BE2C (cell line): Measurements from ENCODE around the gene UTP20.

ENCODE experiments used
- DNase-seq: peaks from one replicate; pipeline ENCODE4 v3.0.0-alpha.2; 2020
- H3K27me3 ChIP-seq: fragments of 250-450 bp; sonication (Bioruptor Pico); 2 replicates; pipeline ENCODE4 v1.5.1; 2020; ENCODE audit warnings: mild to moderate bottlenecking
- H3K36me3 ChIP-seq: fragments of 250-450 bp; sonication (Bioruptor Pico); 2 replicates; pipeline ENCODE4 v1.5.1; 2020; ENCODE audit warnings: mild to moderate bottlenecking
- H3K4me1 ChIP-seq: fragments of 250-450 bp; sonication (Bioruptor Pico); 2 replicates; pipeline ENCODE4 v1.5.1; 2020
- H3K4me3 ChIP-seq: 2 replicates; pipeline ENCODE4 v1.5.1; 2011; ENCODE audit warnings: low read depth, low read length
- H3K9me3 ChIP-seq: fragments of 250-450 bp; sonication (Bioruptor Pico); 2 replicates; pipeline ENCODE4 v1.5.1; 2020
- CTCF ChIP-seq: IDR thresholded peaks from 2 replicates; pipeline ENCODE4 v1.5.1; 2012; ENCODE audit warnings: mild to moderate bottlenecking, low read depth, low read length

Gene UTP20

GRCh38 chr12:101302741-101303140, 22.8 kb downstream of the UTP20 start:
- Histone ChIP-seq H3K36me3 (peaks cover 66% of the 10 kb centered on the region), H3K9me3 (no peaks in the 10 kb centered on the region), H3K4me1 (no peaks in the 10 kb centered on the region; the same call in 1 of the 2 replicates), H3K4me3 (no peak overlapping the region), H3K27me3 (no peaks in the 10 kb centered on the region)
- no peak for TF ChIP-seq CTCF
- DNase-seq = no peak

GRCh38 chr12:101305226-101305779, 25.4 kb downstream of the UTP20 start:
- peaks cover 67% of the 10 kb centered on the region for H3K36me3 ChIP-seq

GRCh38 chr12:101305794-101306193, 25.9 kb downstream of the UTP20 start:
- no peak for DNase-seq
- TF ChIP-seq CTCF = no peak
- peaks cover 66% of the 10 kb centered on the region for H3K36me3 ChIP-seq

More at GRCh38 chr12:101305226-101305779, 25.4 kb downstream of the UTP20 start:
- DNase-seq = no peak
- no peaks in the 10 kb centered on the region for H3K9me3 ChIP-seq
- TF ChIP-seq CTCF = no peak
- no peaks in the 10 kb centered on the region; the same call in 1 of the 2 replicates for H3K4me1 ChIP-seq
- H3K4me3 ChIP-seq = no peak overlapping the region
- no peaks in the 10 kb centered on the region for H3K27me3 ChIP-seq

GRCh38 chr12:101322480-101322879, 42.6 kb downstream of the UTP20 start:
- TF ChIP-seq CTCF = no peak
- H3K36me3 ChIP-seq = peaks cover 44% of the 10 kb centered on the region

More at GRCh38 chr12:101305794-101306193, 25.9 kb downstream of the UTP20 start:
- Histone ChIP-seq H3K4me1 (no peaks in the 10 kb centered on the region; the same call in 1 of the 2 replicates), H3K27me3 (no peaks in the 10 kb centered on the region), H3K4me3 (no peak overlapping the region), H3K9me3 (no peaks in the 10 kb centered on the region)

GRCh38 chr12:101323255-101323654, 43.4 kb downstream of the UTP20 start:
- no peak overlapping the region for H3K4me3 ChIP-seq
- DNase-seq = no peak
- no peaks in the 10 kb centered on the region for H3K27me3 ChIP-seq
- no peaks in the 10 kb centered on the region for H3K4me1 ChIP-seq
- TF ChIP-seq CTCF = no peak
- H3K9me3 ChIP-seq = no peaks in the 10 kb centered on the region
- H3K36me3 ChIP-seq = peaks cover 48% of the 10 kb centered on the region

More at GRCh38 chr12:101322480-101322879, 42.6 kb downstream of the UTP20 start:
- no peak overlapping the region for H3K4me3 ChIP-seq
- no peak for DNase-seq
- H3K27me3 ChIP-seq = no peaks in the 10 kb centered on the region
- no peaks in the 10 kb centered on the region for H3K4me1 ChIP-seq
- no peaks in the 10 kb centered on the region for H3K9me3 ChIP-seq

GRCh38 chr12:101325590-101325989, 45.7 kb downstream of the UTP20 start:
- no peak for DNase-seq
- no peaks in the 10 kb centered on the region for H3K4me1 ChIP-seq
- TF ChIP-seq CTCF = no peak
- H3K36me3 ChIP-seq = peaks cover 54% of the 10 kb centered on the region
- H3K9me3 ChIP-seq = no peaks in the 10 kb centered on the region
- H3K27me3 ChIP-seq = no peaks in the 10 kb centered on the region
- no peak overlapping the region for H3K4me3 ChIP-seq
